ENCODE measurements around the gene LRRTM2.

- TF ChIP-seq POLR2A (IDR thresholded peaks at IDR 0.05) (no peak), CTCF (IDR thresholded peaks at IDR 0.05) (no peak), EP300 (IDR thresholded peaks at IDR 0.05) (no peak)
Measured at GRCh38 chr5:138873466-138874221, 1.5 kb downstream of the LRRTM2 start.

Data from sigmoid colon (tissue), 4 donors.